GM10266 (cell line): ENCODE data around the gene RFLNA.

ENCODE experiments used
- DNase-seq: peaks from one replicate; pipeline ENCODE4 v3.0.0; 2012; ENCODE audit errors: extremely low spot score
- CTCF ChIP-seq: IDR thresholded peaks from 2 replicates; pipeline ENCODE4 v1.5.1; 2012; ENCODE audit warnings: mild to moderate bottlenecking, low read depth; ENCODE audit not compliant: control insufficient read depth, insufficient read depth; ENCODE audit errors: missing control alignments

The RFLNA gene

GRCh38 chr12:124305136-124305535 lies 10.2 kb downstream of the RFLNA start:
- TF ChIP-seq CTCF, result no peak
- DNase-seq, result no peak

GRCh38 chr12:124305776-124306685 lies 11.1 kb downstream of the RFLNA start:
- no peak for DNase-seq
- TF ChIP-seq CTCF, result no peak

- no peak for TF ChIP-seq CTCF
Observed at GRCh38 chr12:124306686-124307555, 12.0 kb downstream of the RFLNA start.

GRCh38 chr12:124307556-124307825 lies 12.6 kb downstream of the RFLNA start:
- TF ChIP-seq CTCF, result no peak
- DNase-seq, result no peak

More at GRCh38 chr12:124306686-124307555, 12.0 kb downstream of the RFLNA start:
- no peak for DNase-seq

GRCh38 chr12:124308741-124309140 lies 13.8 kb downstream of the RFLNA start:
- no peak for TF ChIP-seq CTCF
- no peak for DNase-seq

GRCh38 chr12:124309231-124309630 lies 14.3 kb downstream of the RFLNA start:
- no peak for DNase-seq
- no peak for TF ChIP-seq CTCF

GRCh38 chr12:124309744-124310143 lies 14.9 kb downstream of the RFLNA start:
- no peak for TF ChIP-seq CTCF
- no peak for DNase-seq
